HEK293T (cell line): ENCODE results near the gene NHS.

Source experiments
- BHLHE40 ChIP-seq: fragments of 450-650 bp; IDR thresholded peaks from 2 replicates; pipeline ENCODE4 v1.6.1; 2016; ENCODE audit warnings: mild to moderate bottlenecking, moderate library complexity, borderline replicate concordance
- ELF4 ChIP-seq: fragments of 450-650 bp; IDR thresholded peaks from 2 replicates; pipeline ENCODE4 v1.6.1; 2017; ENCODE audit warnings: antibody characterized with exemption
- FOXK2 ChIP-seq: fragments of 450-650 bp; IDR thresholded peaks from 2 replicates; pipeline ENCODE4 v1.6.1; 2016; ENCODE audit warnings: mild to moderate bottlenecking
- FOXM1 ChIP-seq: fragments of 450-650 bp; IDR thresholded peaks from 2 replicates; pipeline ENCODE4 v1.6.1; 2017; ENCODE audit warnings: mild to moderate bottlenecking, borderline replicate concordance
- NFRKB ChIP-seq: fragments of 450-650 bp; IDR thresholded peaks from 2 replicates; pipeline ENCODE4 v1.6.1; 2016; ENCODE audit warnings: mild to moderate bottlenecking, moderate library complexity
- SUZ12 ChIP-seq: fragments of 450-650 bp; IDR thresholded peaks from 2 replicates; pipeline ENCODE4 v1.6.1; 2016; ENCODE audit warnings: mild to moderate bottlenecking

- no peak for TF ChIP-seq FOXK2
- TF ChIP-seq FOXM1, result no peak
- no peak for TF ChIP-seq SUZ12
- no peak for TF ChIP-seq NFRKB
- no peak for TF ChIP-seq ELF4
- TF ChIP-seq BHLHE40, result no peak
Measured at GRCh38 chrX:17595456-17596035, 220.5 kb downstream of the NHS start.
